Stimulated activated CD8-positive, alpha-beta memory T cell treated with anti-CD3 and anti-CD28 coated beads, Interleukin-7, amount 100 ng/mL, for 4 hours (primary cell): ENCODE measurements around the gene FBXO34.
"Not testable (repeated sequence)": the region's sequence is repeated elsewhere in the genome, so short reads cannot be mapped to it uniquely, and the experiment has no call there.

Experiments used
- DNase-seq, 2 donors: peaks; one replicate each; pipeline ENCODE4 v3.0.0-alpha.2; 2020; ENCODE audit warnings: low read depth in 2 of 2

FBXO34 gene

GRCh38 chr14:55312379-55313030 lies 41.3 kb downstream of the FBXO34 start:
- DNase-seq = not testable (repeated sequence)

DNA sequence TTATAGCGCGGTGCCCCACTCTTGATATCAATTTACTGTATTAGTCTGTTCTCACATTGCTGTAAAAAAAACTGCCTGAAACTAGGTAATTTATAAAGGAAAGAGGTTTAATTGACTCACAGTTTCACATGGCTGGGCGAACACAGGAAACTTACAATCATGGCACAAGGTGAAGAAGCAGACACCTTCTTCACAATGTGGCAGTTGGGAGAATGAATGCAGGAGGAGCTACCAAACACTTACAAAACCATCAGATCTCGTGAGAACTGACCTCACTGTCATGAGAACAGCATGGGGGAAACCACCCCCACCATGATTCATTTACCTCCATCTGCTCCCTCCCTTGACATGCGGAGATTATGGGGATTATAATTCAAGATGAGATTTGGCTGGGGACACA lies 42.3 kb downstream of the FBXO34 start:
- no peak for DNase-seq

DNA sequence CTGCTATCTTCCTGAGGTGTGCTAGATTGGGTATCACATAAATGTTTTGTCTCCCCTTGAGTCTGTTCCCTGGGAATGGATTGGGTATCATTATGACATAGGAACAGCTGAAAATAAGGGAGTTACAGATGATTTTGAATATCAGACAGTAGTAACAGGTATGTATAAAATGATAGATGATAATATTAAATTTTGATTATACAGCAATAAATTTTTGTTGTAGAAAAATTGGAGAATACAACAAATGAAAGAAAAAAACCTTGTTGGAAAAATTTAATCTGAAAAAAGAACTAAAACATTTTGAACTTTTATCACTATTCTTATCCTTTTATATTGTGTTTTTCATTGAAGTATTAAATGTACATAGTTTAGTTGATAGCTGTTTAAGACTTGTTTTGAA lies 43.2 kb downstream of the FBXO34 start:
- DNase-seq = no peak

- no peak for DNase-seq
These were observed 45.3 kb downstream of the FBXO34 start for GRCh38 chr14:55316564-55316963.

DNA sequence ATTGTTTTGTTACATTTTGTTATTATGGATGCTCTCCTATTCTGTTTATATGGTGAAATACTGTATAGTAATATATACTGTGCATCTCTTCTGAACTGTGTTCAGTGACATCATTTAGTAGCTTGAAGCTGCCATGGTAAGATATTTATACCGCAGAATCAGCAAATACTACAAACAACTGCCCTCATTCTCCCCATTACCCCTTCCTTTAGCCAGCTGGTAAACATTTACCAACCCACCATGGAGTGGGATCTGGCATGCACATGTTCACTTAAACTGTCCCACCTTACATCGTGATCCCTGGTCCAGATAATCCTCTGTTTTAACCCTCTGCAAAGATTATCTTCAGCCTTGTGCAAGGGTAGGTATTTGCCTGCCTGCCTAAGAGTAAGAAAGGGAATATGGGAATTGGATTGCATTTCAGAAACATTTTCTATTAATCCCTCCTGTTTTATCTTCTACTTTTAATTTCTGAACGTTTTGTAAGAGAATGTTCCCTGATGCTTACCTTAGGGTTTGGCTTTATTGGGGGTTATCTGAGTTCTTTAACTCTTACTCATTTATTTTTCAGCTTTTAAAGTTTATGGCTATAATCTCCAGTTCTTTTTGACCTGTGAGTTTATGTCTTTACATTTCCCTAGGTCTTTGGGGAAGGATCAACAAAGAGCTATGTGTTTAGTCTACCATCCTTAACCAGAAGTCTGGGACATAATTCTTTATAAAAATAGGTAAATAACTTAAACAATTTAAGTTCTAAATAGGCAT lies 46.5 kb downstream of the FBXO34 start:
- DNase-seq = no peak

DNA sequence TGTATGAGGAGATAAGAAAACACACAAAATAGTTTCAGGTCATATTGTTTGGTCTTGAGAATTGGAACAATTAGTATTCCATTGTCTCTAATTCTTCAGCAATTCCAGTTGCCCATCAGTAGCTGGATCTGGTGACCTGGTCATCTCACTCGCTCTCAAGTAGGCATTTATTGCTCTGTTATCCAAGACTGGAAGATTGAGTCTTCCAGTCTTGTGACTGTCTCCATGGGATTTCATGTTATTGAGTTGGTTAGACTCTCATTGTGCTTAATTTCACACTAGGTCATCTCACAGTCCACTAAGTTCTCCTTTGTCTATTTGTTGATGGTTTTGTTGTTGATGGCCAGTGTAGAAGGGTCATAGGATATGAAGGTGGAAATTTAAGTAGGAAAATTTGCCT lies 47.5 kb downstream of the FBXO34 start:
- DNase-seq = no peak

- no peak for DNase-seq
These were observed 52.7 kb downstream of the FBXO34 start for GRCh38 chr14:55323910-55324309.

- DNase-seq = no peak
These were observed 53.6 kb downstream of the FBXO34 start for GRCh38 chr14:55324812-55325211.

DNA sequence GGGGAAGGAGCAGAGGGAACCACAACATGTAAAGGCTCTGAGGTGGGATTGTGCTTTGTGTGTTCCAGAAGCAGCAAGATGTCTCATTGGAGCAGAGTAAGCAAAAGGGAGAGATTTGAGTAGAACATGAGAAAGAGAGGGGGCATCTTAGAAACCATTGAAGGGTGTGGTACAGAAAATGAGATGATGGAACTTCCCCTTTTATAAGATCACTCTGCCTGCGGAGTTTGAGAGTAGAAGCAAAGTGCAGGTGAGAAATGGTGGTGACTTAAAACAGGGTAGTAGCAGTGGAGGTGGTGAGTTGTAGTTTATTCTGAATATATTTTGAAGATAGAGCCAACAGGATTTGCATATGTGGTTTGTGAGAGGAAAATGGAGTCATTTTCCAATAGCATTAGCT lies 56.0 kb downstream of the FBXO34 start:
- DNase-seq = no peak

GRCh38 chr14:55328317-55328716 lies 57.1 kb downstream of the FBXO34 start:
- no peak for DNase-seq

GRCh38 chr14:55329999-55330710 lies 58.9 kb downstream of the FBXO34 start:
- DNase-seq = no peak

DNA sequence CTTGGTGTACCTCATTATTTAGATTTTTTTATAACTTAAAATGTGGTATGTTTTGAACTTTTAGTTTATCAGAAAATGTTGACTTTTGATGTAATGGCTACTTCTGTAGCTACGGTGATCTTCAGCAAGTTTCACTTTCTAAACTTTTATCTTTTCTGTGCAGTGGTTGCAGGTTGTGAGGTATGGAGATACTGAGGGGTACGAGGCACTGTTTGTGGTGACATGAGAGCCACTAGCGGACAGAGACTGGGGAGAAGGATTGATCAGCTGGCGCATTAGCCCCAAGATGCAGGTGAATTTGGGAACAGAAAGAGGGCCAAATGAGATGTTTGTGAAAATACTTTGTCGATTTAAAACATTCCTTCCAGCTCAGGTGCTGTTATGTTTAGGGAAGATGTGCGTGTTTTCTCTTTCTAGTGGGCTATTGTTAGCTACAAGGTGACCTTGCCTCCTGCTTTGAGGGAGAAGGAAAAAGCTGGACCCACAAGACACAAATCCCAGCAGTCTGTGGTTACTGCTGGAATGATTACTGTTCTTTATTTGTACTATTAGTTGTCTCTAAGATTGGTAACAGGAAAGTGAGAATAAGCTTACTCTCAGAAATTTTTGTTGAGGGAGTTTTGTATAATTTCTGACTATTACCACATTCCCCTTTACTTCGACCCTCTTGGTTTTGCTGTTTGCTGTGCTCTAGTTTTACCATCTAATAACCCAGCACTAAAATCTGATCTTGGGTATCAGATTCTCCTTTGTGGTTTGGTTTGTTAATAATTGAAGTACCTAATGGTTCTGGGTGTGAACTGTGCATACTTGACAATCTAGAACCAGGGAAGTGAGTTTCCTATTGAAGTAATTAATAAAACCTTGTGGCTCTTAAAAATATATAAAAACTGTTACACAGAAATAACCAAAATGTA lies 61.7 kb downstream of the FBXO34 start:
- no peak for DNase-seq

- DNase-seq = no peak
These were observed 62.7 kb downstream of the FBXO34 start for GRCh38 chr14:55333711-55334485.

- no peak for DNase-seq
These were observed 64.9 kb downstream of the FBXO34 start for GRCh38 chr14:55336162-55336561.

GRCh38 chr14:55336691-55337090 lies 65.5 kb downstream of the FBXO34 start:
- no peak for DNase-seq

DNA sequence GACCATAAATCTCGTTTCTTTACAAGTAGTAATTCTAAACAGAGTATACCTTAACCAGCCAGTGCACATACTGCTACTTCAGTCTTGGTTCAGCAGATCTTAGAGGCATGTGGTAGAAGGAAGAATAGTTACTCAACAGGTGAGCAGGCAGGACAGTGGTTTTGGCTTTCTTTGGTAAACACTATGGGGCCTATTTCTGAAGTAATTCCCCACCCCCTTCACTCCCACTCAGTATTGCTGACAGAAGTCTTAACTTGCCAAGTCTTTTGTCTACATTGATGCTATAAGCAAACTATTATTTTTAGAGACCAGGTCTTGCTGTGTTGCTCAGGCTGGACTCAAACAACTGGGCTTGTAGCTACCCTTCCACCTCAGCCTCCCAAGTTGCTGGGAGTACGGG lies 68.5 kb downstream of the FBXO34 start:
- DNase-seq = no peak

DNA sequence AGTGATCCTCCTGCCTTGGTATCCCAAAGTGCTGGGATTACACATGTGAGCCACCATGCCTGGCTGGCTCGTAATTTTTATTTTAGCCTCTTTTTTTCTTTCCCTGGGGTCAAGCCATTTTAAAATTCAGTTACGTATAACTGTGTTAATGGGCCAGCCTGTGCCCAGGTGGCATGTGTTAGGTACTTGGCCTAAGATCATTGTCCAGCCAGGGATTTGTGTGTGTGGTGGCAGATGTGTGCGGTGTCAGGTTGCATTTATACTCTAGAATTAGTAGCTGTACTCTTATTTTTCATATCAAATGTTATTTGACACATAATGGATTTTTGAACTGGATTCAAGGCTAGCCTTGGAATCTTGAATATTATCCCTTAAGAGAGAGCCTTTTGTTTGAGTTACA lies 69.3 kb downstream of the FBXO34 start:
- no peak for DNase-seq

- DNase-seq = no peak
These were observed 70.6 kb downstream of the FBXO34 start for GRCh38 chr14:55341781-55342180.

GRCh38 chr14:55344582-55345163 lies 73.5 kb downstream of the FBXO34 start:
- DNase-seq = not testable (repeated sequence)

- no peak for DNase-seq
These were observed 75.8 kb downstream of the FBXO34 start for GRCh38 chr14:55347040-55347439.

DNA sequence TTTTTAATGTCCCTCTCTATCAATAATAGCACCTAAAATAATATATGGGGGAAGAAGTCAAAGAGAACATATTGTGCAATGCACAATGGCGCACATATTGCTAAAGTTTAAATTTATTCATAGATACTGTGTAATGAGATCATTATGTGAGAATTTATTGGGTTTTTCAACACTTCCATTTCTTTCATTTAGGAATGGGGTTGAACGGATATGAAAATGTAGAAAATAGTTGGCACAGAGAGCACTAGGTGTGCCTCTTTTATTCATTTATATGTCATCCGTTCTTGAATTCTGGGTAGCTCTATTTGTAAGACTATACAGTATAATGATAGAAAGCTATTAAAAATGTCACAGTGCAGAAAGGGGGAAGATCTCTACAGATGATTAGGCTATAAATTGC lies 76.5 kb downstream of the FBXO34 start:
- no peak for DNase-seq
